Cardiac muscle cell (in vitro differentiated cells and primary cell): ENCODE results near the gene EPS8L3. TPM values are rescaled to one million over a fixed set of nuclear protein-coding genes. Genes with fewer than 3 reads are reported as not detected.

Experiments used
- DNase-seq, 2 donors: peaks; one replicate each; pipeline versions ENCODE4 v3.0.0 to v3.0.0-alpha.2; 2010 to 2017; ENCODE audit warnings: low read depth in 1 of 2, low spot score in 1 of 2
- H3K27ac ChIP-seq: fragments of 200-600 bp; sonication (generic); 2 replicates; pipeline ENCODE4 v1.5.1; 2016
- H3K27me3 ChIP-seq: fragments of 200-600 bp; sonication (generic); 2 replicates; pipeline ENCODE4 v1.6.0; 2016; ENCODE audit warnings: control low read depth
- H3K36me3 ChIP-seq: fragments of 200-600 bp; sonication (generic); 2 replicates; pipeline ENCODE4 v1.5.1; 2016; ENCODE audit warnings: control low read depth
- H3K4me1 ChIP-seq: fragments of 200-600 bp; sonication (generic); 2 replicates; pipeline ENCODE4 v1.8.1; 2017; ENCODE audit warnings: low read depth, mild to moderate bottlenecking, mixed run types
- H3K4me3 ChIP-seq: fragments of 200-600 bp; sonication (generic); 2 replicates; pipeline ENCODE4 v1.5.1; 2016; ENCODE audit warnings: mild to moderate bottlenecking
- H3K9me3 ChIP-seq: fragments of 200-600 bp; sonication (generic); 2 replicates; pipeline ENCODE4 v1.5.1; 2017; ENCODE audit warnings: low read depth, mild to moderate bottlenecking, control low read depth
- polyA plus RNA-seq: library from polyadenylated mRNA; unstranded; fragments of >200 nt; fragmentation: Nextera tagmentation; extraction: Ambion mirVana; gene quantifications from 2 replicates; pipeline ENCODE4 v1.2.1, GENCODE V29; 2016
- total RNA-seq: library from RNA; depleted of rRNA; stranded (reverse); fragments of >200 nt; gene quantifications from 2 replicates; pipeline ENCODE4 v1.2.3, GENCODE V29; 2016
- TF ChIP-seq, protein P1 (sequence below): IDR thresholded peaks from 2 replicates; pipeline ENCODE4 v1.5.1; 2012; ENCODE audit warnings: low read depth, mild to moderate bottlenecking, low read length

EPS8L3 gene
- total and polyA plus RNA-seq, 2 experiments from 2014 or later: 0.28 TPM; not detected in 1

DNA sequence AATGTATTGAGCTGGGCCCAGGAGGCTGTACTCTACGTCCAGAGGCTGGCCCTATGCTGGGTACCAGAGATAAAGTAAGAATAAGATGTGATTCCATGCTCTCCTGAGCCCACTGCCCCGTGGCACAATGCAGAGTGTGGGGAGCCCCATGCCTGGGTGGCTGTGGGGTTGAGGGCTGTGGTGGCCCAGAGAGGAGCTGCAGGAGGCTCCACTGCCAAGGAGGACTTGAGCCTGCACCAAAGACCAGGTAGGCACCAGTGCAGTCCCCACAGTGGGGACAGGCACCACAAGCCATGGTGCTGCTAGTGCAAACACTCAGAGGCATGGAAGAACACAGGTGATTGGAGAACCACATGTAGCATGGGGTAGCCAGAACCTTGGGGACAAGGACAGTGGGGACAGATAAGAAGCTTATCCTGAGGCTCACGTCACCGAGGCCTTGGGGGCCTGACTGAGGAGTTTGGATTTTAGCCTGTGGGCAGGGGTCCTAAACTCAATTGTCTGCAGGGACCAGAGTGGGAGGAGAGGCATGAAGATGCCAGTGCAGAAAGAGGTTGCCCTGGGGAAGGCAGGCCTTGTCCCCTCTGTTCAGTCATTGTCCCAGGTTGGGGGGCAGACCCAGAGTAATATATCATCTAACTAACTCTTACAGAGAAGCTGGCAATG, 21.9 kb upstream of the EPS8L3 start:
- TF ChIP-seq, protein P1, sequence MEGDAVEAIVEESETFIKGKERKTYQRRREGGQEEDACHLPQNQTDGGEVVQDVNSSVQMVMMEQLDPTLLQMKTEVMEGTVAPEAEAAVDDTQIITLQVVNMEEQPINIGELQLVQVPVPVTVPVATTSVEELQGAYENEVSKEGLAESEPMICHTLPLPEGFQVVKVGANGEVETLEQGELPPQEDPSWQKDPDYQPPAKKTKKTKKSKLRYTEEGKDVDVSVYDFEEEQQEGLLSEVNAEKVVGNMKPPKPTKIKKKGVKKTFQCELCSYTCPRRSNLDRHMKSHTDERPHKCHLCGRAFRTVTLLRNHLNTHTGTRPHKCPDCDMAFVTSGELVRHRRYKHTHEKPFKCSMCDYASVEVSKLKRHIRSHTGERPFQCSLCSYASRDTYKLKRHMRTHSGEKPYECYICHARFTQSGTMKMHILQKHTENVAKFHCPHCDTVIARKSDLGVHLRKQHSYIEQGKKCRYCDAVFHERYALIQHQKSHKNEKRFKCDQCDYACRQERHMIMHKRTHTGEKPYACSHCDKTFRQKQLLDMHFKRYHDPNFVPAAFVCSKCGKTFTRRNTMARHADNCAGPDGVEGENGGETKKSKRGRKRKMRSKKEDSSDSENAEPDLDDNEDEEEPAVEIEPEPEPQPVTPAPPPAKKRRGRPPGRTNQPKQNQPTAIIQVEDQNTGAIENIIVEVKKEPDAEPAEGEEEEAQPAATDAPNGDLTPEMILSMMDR: no peak
- Histone ChIP-seq H3K9me3 (no peaks in the 10 kb centered on the region), H3K27ac (no peak overlapping the region), H3K27me3 (no peaks in the 10 kb centered on the region), H3K4me1 (peaks cover 53% of the 10 kb centered on the region), H3K36me3 (no peaks in the 10 kb centered on the region), H3K4me3 (no peak overlapping the region)
- no peak for DNase-seq

DNA sequence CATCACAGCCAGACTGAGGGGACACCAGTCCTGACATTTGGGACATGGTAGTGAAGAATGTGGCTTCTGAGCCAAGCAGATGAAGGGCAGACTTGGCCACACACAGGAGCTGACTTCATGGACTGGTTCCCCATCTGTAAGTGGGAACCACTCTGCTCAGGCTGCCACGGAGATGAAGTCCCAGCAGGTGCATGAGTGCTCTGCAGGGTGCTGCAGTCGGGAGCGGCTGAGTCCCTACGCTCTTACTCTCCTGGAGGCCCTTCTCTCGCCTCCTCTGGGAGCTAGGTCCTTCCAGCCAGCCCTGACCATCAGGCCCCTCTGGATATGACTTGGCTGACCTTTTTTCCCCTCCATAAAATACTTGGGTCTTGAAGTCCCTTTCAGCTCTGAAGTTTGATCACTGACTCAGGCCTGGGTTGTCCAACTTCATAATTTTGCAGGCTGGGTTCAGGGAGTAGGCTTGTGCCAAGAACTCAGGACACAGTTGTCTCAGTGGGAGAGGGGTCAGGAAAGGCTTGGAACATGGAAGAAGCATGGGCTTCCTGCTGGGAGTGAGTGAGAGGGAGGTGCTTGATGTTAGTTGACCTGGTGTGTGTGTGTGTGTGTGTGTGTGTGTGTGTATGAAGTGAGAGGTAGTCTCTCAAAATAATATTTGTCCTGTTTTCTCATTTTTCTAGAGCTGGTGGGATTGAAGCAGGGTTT, 21.0 kb upstream of the EPS8L3 start:
- Histone ChIP-seq H3K4me1 (peaks cover 46% of the 10 kb centered on the region), H3K9me3 (no peaks in the 10 kb centered on the region), H3K4me3 (no peak overlapping the region), H3K36me3 (no peaks in the 10 kb centered on the region), H3K27me3 (no peaks in the 10 kb centered on the region), H3K27ac (no peak overlapping the region)
- TF ChIP-seq, protein P1: no peak
- DNase-seq: no peak

DNA sequence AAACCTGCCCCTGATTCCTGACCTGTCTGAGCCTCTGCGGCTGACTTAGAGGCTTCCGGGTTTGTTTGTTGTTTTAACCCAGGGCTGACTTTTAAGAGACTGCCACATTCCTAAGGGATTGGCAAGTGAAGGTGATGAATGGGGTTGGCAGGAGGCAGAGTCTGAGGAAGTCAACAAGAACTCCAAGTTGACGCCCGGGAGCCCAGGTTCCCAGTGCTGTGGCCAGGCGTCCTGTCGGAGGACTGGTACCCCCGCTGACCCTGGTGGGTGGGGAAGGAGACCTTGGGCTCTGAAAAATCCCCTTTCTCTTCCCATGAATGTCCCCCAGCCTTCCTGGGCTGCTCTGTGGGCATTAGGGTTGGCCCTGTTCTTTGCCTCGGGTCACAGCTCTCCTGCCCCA, 19.7 kb upstream of the EPS8L3 start:
- Histone ChIP-seq H3K9me3 (no peaks in the 10 kb centered on the region), H3K4me3 (no peak overlapping the region), H3K36me3 (no peaks in the 10 kb centered on the region), H3K27ac (peak overlapping the region; percentile 58), H3K4me1 (peaks cover 36% of the 10 kb centered on the region), H3K27me3 (no peaks in the 10 kb centered on the region)
- TF ChIP-seq, protein P1: no peak
- peak; percentile 45 to 78 for DNase-seq

DNA sequence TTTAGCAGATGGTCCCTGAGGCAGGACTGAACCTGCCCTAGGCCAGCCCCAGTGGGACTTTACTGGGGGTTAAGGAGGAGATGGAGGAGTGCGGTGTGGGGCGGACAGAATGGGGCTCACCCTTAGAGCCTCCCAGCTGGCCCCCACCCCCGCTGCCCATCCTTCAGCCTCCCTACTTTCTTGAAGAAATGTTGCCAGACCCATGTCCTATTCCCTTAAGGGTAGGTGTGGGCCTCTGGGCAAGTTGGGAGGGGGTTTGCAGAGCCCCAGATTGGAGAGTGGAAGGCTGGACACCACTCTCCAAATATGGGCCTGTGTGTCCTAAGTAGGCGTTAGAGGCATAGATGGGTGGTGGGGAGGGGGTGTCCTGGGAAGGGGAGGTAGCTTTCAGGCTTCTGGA, 19.2 kb upstream of the EPS8L3 start:
- TF ChIP-seq, protein P1: no peak
- no peaks in the 10 kb centered on the region for H3K36me3 ChIP-seq
- H3K4me1 ChIP-seq: peaks cover 31% of the 10 kb centered on the region
- peak overlapping the region; percentile 58 for H3K27ac ChIP-seq
- H3K27me3 ChIP-seq: no peaks in the 10 kb centered on the region
- DNase-seq: no peak
- H3K9me3 ChIP-seq: no peaks in the 10 kb centered on the region
- H3K4me3 ChIP-seq: no peak overlapping the region

DNA sequence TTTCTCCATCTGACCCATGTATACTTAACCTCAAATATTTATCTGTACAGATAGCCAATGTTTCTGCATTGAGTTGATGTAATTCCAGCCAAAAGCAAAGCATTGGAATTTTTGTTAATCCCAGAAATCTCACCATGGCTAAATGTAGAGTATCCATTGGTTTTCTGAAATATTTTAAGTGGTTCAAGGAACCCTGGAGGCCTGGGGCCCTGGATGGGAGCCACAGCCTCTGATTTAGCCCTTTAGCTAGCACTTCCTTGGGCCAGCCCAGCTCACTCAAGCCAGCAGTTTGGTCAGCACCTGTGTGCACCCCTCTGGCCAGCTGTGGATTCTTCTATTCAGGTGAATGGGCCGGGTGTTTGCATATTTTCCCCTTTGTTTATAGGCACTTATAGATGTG, 18.8 kb upstream of the EPS8L3 start:
- no peak overlapping the region for H3K4me3 ChIP-seq
- H3K4me1 ChIP-seq: peaks cover 27% of the 10 kb centered on the region
- no peaks in the 10 kb centered on the region for H3K36me3 ChIP-seq
- no peaks in the 10 kb centered on the region for H3K9me3 ChIP-seq
- TF ChIP-seq, protein P1: no peak
- peak in 1 of 2 donors; percentile 53 for DNase-seq
- H3K27ac ChIP-seq: no peak overlapping the region
- no peaks in the 10 kb centered on the region for H3K27me3 ChIP-seq
